ENCODE data around the gene SEMA3C. TPM values are rescaled to one million over a fixed set of nuclear protein-coding genes. Genes with fewer than 3 reads are reported as not detected.

The SEMA3C gene
- total RNA-seq, 4 donors from 2014 or later = 34.8 to 371 (median 116) TPM

DNA sequence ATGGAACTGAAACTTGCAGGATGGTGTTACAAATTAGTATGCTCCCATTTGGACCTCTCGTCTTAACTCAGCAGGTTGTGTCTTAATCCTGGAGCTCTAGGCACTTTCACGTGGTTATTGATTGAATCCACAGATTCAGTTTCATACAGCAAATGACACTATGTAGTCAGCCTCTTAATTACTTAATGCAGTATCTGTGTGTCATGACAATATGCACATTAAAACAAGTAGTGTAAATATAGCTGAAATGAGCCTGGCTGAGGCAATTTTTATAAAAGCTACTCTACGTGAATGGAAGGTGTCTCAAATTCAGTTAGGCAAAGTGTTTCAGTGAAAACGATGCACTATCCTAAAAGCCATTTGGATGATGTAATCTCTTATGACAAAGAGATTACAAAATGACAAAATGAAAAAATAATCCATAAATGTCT lies 193.7 kb downstream of the SEMA3C start:
- no peaks in the 10 kb centered on the region for H3K27me3 ChIP-seq
- H3K4me1 ChIP-seq = peaks cover 0 to 20% of the 10 kb centered on the region in 2 donors
- no peak for TF ChIP-seq POLR2A (IDR thresholded peaks at IDR 0.05)
- DNase-seq = no peak
- no peak overlapping the region for H3K4me3 ChIP-seq
- no peaks in the 10 kb centered on the region for H3K36me3 ChIP-seq
- H3K27ac ChIP-seq = peak overlapping the region; percentile 35 to 49
- intact Hi-C loops (cut with DNase I; ENCODE audit: low total_unique reads) = no loop called here
- no peaks in the 10 kb centered on the region for H3K9me3 ChIP-seq

GRCh38 chr7:80724249-80724871 lies 194.5 kb downstream of the SEMA3C start:
- Histone ChIP-seq H3K9me3 (no peaks in the 10 kb centered on the region), H3K36me3 (no peaks in the 10 kb centered on the region), H3K4me1 (peaks cover 0 to 20% of the 10 kb centered on the region in 2 donors), H3K27me3 (no peaks in the 10 kb centered on the region), H3K4me3 (no peak overlapping the region), H3K27ac (peak overlapping the region; percentile 35 to 49)
- no peak for TF ChIP-seq POLR2A (IDR thresholded peaks at IDR 0.05)
- TF ChIP-seq, protein P1, sequence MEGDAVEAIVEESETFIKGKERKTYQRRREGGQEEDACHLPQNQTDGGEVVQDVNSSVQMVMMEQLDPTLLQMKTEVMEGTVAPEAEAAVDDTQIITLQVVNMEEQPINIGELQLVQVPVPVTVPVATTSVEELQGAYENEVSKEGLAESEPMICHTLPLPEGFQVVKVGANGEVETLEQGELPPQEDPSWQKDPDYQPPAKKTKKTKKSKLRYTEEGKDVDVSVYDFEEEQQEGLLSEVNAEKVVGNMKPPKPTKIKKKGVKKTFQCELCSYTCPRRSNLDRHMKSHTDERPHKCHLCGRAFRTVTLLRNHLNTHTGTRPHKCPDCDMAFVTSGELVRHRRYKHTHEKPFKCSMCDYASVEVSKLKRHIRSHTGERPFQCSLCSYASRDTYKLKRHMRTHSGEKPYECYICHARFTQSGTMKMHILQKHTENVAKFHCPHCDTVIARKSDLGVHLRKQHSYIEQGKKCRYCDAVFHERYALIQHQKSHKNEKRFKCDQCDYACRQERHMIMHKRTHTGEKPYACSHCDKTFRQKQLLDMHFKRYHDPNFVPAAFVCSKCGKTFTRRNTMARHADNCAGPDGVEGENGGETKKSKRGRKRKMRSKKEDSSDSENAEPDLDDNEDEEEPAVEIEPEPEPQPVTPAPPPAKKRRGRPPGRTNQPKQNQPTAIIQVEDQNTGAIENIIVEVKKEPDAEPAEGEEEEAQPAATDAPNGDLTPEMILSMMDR (IDR thresholded peaks at IDR 0.05) = no peak
- no peak for DNase-seq
- intact Hi-C loops (cut with DNase I; ENCODE audit: low total_unique reads) = no loop called here

DNA sequence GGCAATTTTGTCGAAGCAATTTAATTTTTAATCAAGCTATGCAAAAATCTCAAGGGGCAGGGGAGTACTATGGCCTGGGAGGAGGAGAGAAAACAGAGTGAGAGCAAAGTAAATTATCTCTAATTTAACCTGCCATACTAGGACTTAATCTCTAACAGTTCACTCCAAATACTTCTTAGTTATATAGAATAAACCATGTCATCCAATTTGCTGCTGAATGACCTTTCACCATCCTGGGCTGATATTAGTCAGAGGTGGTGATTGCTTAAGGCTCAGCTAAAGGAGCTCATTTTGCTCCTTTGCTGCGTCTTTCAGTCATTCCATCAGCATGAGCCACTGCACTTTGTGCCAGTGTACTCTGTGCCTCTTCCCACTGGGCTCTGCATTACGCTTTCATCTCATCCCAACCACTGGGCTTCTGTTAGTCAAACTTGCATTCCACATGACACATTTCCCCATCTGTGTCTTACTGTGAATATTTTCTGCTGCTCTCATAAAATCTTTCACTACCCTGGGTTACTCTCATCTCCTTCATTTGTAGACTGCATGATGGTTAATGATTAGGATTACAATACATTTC lies 196.1 kb downstream of the SEMA3C start:
- no peaks in the 10 kb centered on the region for H3K36me3 ChIP-seq
- H3K9me3 ChIP-seq = no peaks in the 10 kb centered on the region
- H3K27me3 ChIP-seq = no peaks in the 10 kb centered on the region
- peak; percentile 52 to 67 for DNase-seq
- H3K27ac ChIP-seq = peak overlapping the region; percentile 9 to 54
- TF ChIP-seq POLR2A (IDR thresholded peaks at IDR 0.05) = no peak
- TF ChIP-seq, protein P1 (IDR thresholded peaks at IDR 0.05) = no peak
- no peak overlapping the region for H3K4me3 ChIP-seq
- intact Hi-C loops (cut with DNase I; ENCODE audit: low total_unique reads) = no loop called here
- peaks cover 0 to 20% of the 10 kb centered on the region in 2 donors for H3K4me1 ChIP-seq

DNA sequence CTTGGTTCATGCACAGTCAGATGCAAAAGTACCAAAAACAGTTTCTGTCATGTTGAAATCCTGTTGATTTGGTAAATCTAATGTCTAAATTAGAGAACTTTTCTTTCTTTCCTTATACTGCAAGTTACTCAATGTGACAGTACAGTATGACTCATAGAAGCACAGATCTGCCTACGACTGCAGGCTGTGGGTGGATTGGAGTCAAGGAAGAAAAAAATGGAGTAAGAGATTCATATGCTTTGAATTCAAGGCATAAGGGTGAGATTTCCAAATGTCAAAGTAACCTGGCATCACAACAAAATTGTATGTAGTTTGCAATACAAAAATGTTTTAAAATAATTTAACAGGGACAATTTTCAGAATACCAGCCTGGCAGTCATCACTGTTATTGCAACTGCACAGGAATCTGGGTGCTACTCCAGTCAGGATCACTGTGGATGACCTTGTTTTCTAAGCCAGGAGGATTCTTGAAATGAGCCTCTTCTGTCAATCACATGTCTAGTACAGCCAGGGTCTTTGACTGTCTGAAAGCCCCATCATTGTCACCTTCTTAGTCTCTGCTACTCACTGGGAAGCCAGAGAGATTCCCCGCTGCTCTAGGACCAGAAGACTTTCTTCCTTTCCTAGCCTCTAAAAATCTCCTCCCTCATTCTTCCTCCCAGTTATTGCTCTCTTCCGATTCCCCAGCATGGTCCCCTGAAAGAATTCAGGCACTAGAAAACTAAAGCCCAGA lies 196.8 kb downstream of the SEMA3C start:
- peak in 1 of 2 donors; percentile 34 for DNase-seq
- Histone ChIP-seq H3K36me3 (no peaks in the 10 kb centered on the region), H3K27ac (peak overlapping the region in 1 of 2 donors; percentile 54), H3K4me3 (no peak overlapping the region), H3K27me3 (no peaks in the 10 kb centered on the region), H3K9me3 (no peaks in the 10 kb centered on the region), H3K4me1 (peaks cover 0 to 20% of the 10 kb centered on the region in 2 donors)
- TF ChIP-seq, protein P1 (IDR thresholded peaks at IDR 0.05) = no peak
- intact Hi-C loops (cut with DNase I; ENCODE audit: low total_unique reads) = no loop called here

DNA sequence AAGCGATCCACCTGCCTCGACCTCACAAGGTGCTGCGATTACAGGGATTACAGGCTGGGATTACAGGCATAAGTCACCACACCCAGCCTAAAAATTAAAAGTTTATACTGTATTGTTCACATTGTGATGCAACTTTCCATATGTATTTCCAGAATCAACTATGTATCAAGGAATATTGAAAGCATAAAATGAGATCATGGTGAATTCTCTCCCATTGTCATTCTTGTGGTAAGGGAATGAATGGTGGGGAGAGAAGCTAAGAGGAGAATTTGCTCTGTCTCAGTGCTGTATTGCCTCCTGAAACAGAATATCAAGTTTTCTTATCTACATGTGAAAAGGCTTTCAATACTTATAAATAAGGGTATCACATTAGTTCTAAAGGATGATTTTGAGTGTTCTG lies 198.7 kb downstream of the SEMA3C start:
- H3K27me3 ChIP-seq = no peaks in the 10 kb centered on the region
- TF ChIP-seq POLR2A (IDR thresholded peaks at IDR 0.05) = no peak
- TF ChIP-seq, protein P1 (IDR thresholded peaks at IDR 0.05) = no peak
- H3K9me3 ChIP-seq = no peaks in the 10 kb centered on the region
- H3K27ac ChIP-seq = no peak overlapping the region
- H3K4me3 ChIP-seq = no peak overlapping the region
- no peaks in the 10 kb centered on the region for H3K36me3 ChIP-seq
- H3K4me1 ChIP-seq = peaks cover 0 to 20% of the 10 kb centered on the region in 2 donors
- no peak for DNase-seq
- intact Hi-C loops (cut with DNase I; ENCODE audit: low total_unique reads) = no loop called here
